Osteocyte (in vitro differentiated cells): ENCODE results near the gene UGGT2. TPM values are rescaled to one million over a fixed set of nuclear protein-coding genes. Genes with fewer than 3 reads are reported as not detected.
A peak's percentile ranks its signal among the peaks of the same experiment; 100 is the strongest.

ENCODE experiments used
- DNase-seq: peaks from one replicate; pipeline ENCODE4 v3.0.0; 2021; ENCODE audit warnings: mixed read lengths; ENCODE audit not compliant: unreplicated experiment; ENCODE audit errors: extremely low spot score
- H3K27ac Mint-ChIP-seq: one replicate; pipeline ENCODE4 v1.8.0; 2021; ENCODE audit warnings: mild to moderate bottlenecking, mixed read lengths; ENCODE audit not compliant: unreplicated experiment
- H3K27me3 Mint-ChIP-seq: one replicate; pipeline ENCODE4 v1.8.0; 2021; ENCODE audit warnings: mixed read lengths; ENCODE audit not compliant: unreplicated experiment
- H3K36me3 Mint-ChIP-seq: one replicate; pipeline ENCODE4 v1.8.0; 2021; ENCODE audit warnings: mixed read lengths; ENCODE audit not compliant: unreplicated experiment
- H3K4me1 Mint-ChIP-seq: one replicate; pipeline ENCODE4 v1.8.0; 2021; ENCODE audit warnings: mixed read lengths; ENCODE audit not compliant: unreplicated experiment
- H3K4me3 Mint-ChIP-seq: one replicate; pipeline ENCODE4 v1.8.0; 2021; ENCODE audit warnings: mild to moderate bottlenecking, moderate library complexity, mixed read lengths; ENCODE audit not compliant: unreplicated experiment
- H3K9me3 Mint-ChIP-seq: one replicate; pipeline ENCODE4 v1.8.0; 2021; ENCODE audit warnings: mixed read lengths; ENCODE audit not compliant: unreplicated experiment
- total RNA-seq: library from RNA; stranded (reverse); gene quantifications from 2 replicates; pipeline ENCODE4 v1.2.1, GENCODE V29; 2021
- TF ChIP-seq, protein P1 (sequence below): fragments of 200-600 bp; sonication (generic); IDR thresholded peaks from 2 replicates; pipeline ENCODE4 v1.5.0; 2021; ENCODE audit warnings: antibody characterized with exemption, mild to moderate bottlenecking, moderate library complexity

Gene UGGT2
- total RNA-seq, 1 donor from 2014 or later: 34.1 TPM

DNA sequence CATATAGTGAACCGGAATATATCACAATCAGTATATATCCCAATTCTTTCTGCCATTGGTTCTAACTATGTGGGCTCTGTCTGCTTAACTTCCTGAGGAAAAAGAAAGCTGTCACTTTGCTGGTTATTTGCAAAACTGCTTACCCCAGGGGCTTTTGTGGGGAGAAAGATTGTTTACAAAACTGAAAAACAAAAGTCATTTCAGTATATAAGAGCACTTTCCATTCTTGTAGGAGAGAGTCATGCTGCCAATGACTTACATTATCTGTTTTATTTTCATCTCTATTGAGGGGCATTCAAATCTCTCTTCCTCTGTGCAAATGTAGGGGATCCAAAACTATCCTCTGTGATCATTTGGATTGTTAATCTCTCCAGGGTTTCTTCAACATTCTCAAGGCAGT, 33.5 kb upstream of the UGGT2 start:
- Mint-ChIP-seq H3K36me3 (no peaks in the 10 kb centered on the region), H3K9me3 (no peaks in the 10 kb centered on the region), H3K27ac (no peak overlapping the region), H3K4me3 (no peak overlapping the region), H3K27me3 (peaks cover 77% of the 10 kb centered on the region), H3K4me1 (peaks cover 13% of the 10 kb centered on the region)
- no peak for DNase-seq
- TF ChIP-seq, protein P1, sequence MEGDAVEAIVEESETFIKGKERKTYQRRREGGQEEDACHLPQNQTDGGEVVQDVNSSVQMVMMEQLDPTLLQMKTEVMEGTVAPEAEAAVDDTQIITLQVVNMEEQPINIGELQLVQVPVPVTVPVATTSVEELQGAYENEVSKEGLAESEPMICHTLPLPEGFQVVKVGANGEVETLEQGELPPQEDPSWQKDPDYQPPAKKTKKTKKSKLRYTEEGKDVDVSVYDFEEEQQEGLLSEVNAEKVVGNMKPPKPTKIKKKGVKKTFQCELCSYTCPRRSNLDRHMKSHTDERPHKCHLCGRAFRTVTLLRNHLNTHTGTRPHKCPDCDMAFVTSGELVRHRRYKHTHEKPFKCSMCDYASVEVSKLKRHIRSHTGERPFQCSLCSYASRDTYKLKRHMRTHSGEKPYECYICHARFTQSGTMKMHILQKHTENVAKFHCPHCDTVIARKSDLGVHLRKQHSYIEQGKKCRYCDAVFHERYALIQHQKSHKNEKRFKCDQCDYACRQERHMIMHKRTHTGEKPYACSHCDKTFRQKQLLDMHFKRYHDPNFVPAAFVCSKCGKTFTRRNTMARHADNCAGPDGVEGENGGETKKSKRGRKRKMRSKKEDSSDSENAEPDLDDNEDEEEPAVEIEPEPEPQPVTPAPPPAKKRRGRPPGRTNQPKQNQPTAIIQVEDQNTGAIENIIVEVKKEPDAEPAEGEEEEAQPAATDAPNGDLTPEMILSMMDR: no peak

DNA sequence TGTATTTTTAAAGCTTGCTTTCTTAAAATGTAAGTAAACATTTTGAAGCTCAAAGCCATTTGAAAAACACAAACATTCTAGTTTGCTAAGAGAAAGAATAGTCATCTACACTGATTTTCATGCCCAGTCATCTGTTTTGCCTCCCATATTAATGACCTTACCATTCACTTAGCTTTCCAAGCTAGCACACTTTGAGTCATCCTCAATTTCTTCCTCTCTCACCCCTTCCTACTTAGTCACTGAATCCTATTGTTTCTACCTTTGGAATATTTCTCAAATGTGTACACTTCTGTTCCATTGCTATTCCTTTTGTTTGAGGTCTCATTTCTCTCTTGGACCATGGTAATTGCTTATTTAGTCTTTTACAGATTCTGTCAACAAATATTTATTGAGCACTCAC, 29.4 kb upstream of the UGGT2 start:
- Mint-ChIP-seq H3K36me3 (no peaks in the 10 kb centered on the region), H3K4me3 (no peak overlapping the region), H3K27me3 (peaks cover 71% of the 10 kb centered on the region), H3K4me1 (no peaks in the 10 kb centered on the region), H3K27ac (no peak overlapping the region), H3K9me3 (no peaks in the 10 kb centered on the region)
- DNase-seq: no peak
- TF ChIP-seq, protein P1: no peak

DNA sequence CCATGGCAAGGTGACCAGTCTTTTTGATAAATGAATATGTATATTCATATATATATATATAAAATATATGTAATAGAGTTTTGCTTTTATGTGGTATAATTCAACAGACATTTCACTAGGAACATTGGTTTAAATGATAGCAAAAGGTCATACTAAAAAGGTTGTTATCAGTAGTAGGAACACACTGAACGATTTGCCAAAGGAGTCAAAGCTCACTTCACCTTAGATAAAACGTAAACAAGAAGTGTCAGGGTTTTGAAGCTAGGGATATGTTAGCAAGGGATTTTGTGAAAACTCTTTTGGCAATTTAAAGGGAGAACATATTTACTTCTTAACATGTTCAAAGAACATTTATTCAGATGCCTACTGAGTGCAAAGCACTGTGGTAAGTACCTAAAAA, 28.7 kb upstream of the UGGT2 start:
- Mint-ChIP-seq H3K27ac (no peak overlapping the region), H3K4me1 (no peaks in the 10 kb centered on the region), H3K9me3 (no peaks in the 10 kb centered on the region), H3K4me3 (no peak overlapping the region), H3K36me3 (no peaks in the 10 kb centered on the region), H3K27me3 (peaks cover 71% of the 10 kb centered on the region)
- DNase-seq: no peak
- TF ChIP-seq, protein P1: no peak

DNA sequence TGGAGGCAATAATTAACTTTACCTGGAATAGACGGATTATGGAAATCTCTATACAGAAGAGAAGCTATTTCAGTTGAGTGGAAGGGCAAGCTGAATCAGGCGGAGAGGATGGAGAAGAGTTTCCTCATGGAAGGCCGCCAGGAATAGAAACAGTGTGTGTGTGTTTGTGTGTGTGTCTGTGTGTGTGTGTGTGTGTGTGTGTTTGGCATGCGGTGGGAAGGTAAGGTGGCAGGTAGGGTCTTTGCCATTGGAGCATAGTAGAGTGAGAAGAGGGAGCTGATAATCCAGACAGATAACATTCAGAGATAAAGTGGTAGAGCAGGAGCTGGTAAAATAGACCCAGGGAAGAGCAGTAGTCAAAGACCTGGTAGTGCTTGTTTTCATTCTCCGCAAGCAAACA, 27.5 kb upstream of the UGGT2 start:
- TF ChIP-seq, protein P1: no peak

DNA sequence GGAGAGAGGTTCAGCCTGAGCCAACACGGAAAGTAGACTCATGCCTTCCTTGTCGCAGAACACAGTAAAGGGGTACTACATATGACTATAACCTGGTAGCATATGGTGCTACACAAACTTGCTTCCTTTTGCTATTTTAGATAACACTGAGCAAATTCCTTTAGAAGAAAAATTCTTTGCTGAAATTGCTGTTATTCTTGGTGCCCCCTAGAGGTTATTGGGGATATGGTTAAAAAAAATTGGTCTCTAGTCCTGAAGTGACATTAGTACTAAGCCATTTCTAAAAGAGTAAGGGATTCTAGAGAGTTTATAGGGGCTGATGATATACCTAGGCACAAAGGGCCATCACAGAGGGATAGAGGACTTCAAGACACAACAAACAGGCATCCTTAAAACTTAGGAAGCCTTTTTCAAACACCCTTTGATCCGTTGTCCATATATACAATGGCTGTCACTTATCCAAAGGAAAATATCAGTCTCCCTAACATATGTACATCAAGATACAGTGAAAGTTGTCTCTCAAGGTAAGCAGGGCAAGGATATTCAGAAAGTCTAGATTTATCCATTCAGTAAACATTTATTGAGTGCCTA, 22.8 kb upstream of the UGGT2 start:
- no peak for DNase-seq
- peaks cover 56% of the 10 kb centered on the region for H3K27me3 Mint-ChIP-seq
- H3K4me1 Mint-ChIP-seq: no peaks in the 10 kb centered on the region
- no peak overlapping the region for H3K27ac Mint-ChIP-seq
- TF ChIP-seq, protein P1: peak; percentile 65
- no peaks in the 10 kb centered on the region for H3K9me3 Mint-ChIP-seq
- no peaks in the 10 kb centered on the region for H3K36me3 Mint-ChIP-seq
- no peak overlapping the region for H3K4me3 Mint-ChIP-seq

More for the DNA sequence above, 27.5 kb upstream of the UGGT2 start:
- no peak overlapping the region for H3K4me3 Mint-ChIP-seq
- peaks cover 63% of the 10 kb centered on the region for H3K27me3 Mint-ChIP-seq
- no peaks in the 10 kb centered on the region for H3K36me3 Mint-ChIP-seq
- no peaks in the 10 kb centered on the region for H3K9me3 Mint-ChIP-seq
- no peaks in the 10 kb centered on the region for H3K4me1 Mint-ChIP-seq
- H3K27ac Mint-ChIP-seq: no peak overlapping the region
- DNase-seq: no peak
